K562 (cell line): ENCODE measurements around the gene PLIN5. TPM values are rescaled to one million over a fixed set of nuclear protein-coding genes. Genes with fewer than 3 reads are reported as not detected.

ENCODE experiments used
- CCAR2 ChIP-seq: fragments of 200-400 bp; formaldehyde crosslinking; IDR thresholded peaks from 2 replicates; pipeline ENCODE4 v1.6.1; 2017; ENCODE audit warnings: mild to moderate bottlenecking, low read depth, low read length
- GABPA ChIP-seq: fragments of 200-800 bp; sonication (Bioruptor generic); conservative IDR thresholded peaks from 2 replicates; pipeline ENCODE4 v1.6.1; 2016; ENCODE audit warnings: low read depth, missing genetic modification characterization, missing compliant biosample characterization
- MIER1 ChIP-seq: fragments of 450-650 bp; IDR thresholded peaks from 2 replicates; pipeline ENCODE4 v1.6.1; 2016; ENCODE audit warnings: antibody characterized with exemption, mild to moderate bottlenecking, low read depth
- PKNOX1 ChIP-seq: fragments of 450-650 bp; IDR thresholded peaks from 2 replicates; pipeline ENCODE4 v1.6.1; 2016
- POLR3G ChIP-seq: IDR thresholded peaks from 2 replicates; pipeline ENCODE4 v1.6.1; 2011; ENCODE audit not compliant: insufficient read length, insufficient replicate concordance; ENCODE audit errors: extremely low read depth
- SIN3B ChIP-seq: fragments of 450-650 bp; IDR thresholded peaks from 2 replicates; pipeline ENCODE4 v1.6.1; 2017; ENCODE audit warnings: low read depth, mild to moderate bottlenecking, moderate library complexity
- SP2 ChIP-seq: IDR thresholded peaks from 2 replicates; pipeline ENCODE4 v1.6.1; 2011; ENCODE audit warnings: mild to moderate bottlenecking, low read depth, low read length, moderate library complexity; ENCODE audit not compliant: poor library complexity, severe bottlenecking; ENCODE audit errors: extremely low read depth
- ZBTB33 ChIP-seq: sonication (generic); formaldehyde crosslinking; IDR thresholded peaks from 2 replicates; pipeline ENCODE4 v1.8.1; 2023; ENCODE audit warnings: mild to moderate bottlenecking, missing genetic modification reagents
- ZBTB40 ChIP-seq, 2 experiments: fragments of 450-650 bp in 1 of 2; sonication (generic) in 1 of 2; formaldehyde crosslinking in 1 of 2; IDR thresholded peaks; 2 replicates each; pipeline versions ENCODE4 v1.7.1 to v1.9.0; 2016 to 2022; ENCODE audit warnings: inconsistent platforms in 1 of 2, mild to moderate bottlenecking in 1 of 2, missing genetic modification reagents in 1 of 2
- polyA plus RNA-seq, 8 experiments: library from polyadenylated mRNA; depleted of rRNA in 4 of 8; stranded (reverse) in 5 of 8; unstranded in 3 of 8; fragments of >200 nt; fragmentation: Nextera tagmentation in 2 of 8; fragmentation: Illumina TruSeq in 1 of 8; extraction: Ambion mirVana in 2 of 8; extraction: Trizol in 1 of 8; gene quantifications; 2 replicates each; pipeline versions ENCODE4 v1.2.1 to v1.2.3, GENCODE V29; 2011 to 2014; ENCODE audit warnings: inconsistent platforms in 1 of 8, missing spikeins in 1 of 8
- total RNA-seq, 7 experiments: library from RNA; depleted of rRNA in 6 of 7; stranded (reverse); fragments of >200 nt in 6 of 7; fragmentation: Illumina TruSeq in 2 of 7; extraction: Trizol in 2 of 7; gene quantifications; 2 replicates each; pipeline versions ENCODE4 v1.2.1 to v1.2.3, GENCODE V29; 2011 to 2021; ENCODE audit warnings: low replicate concordance in 1 of 7

PLIN5 gene
- total and polyA plus RNA-seq, 9 of the 15 experiments (the other 6 are each of a cell fraction or from before 2014, with no cell fraction given) = 0.04 to 1.3 (median 0.50) TPM

- TF ChIP-seq ZBTB33 = 0 out of 2 replicates have a peak, but pooled peaks have one; percentile 0
- no peak for TF ChIP-seq POLR3G
- peak; percentile 50 for TF ChIP-seq GABPA (tag)
- no peak for TF ChIP-seq SIN3B
- TF ChIP-seq CCAR2 = no peak
- TF ChIP-seq SP2 = peak; percentile 49
- peak; percentile 45 for TF ChIP-seq ZBTB40 (IDR thresholded peaks at IDR 0.05)
- no peak for TF ChIP-seq ZBTB40 (CRISPR knock-in tag; IDR thresholded peaks at IDR 0.05)
- peak; percentile 98 for TF ChIP-seq PKNOX1
- no peak for TF ChIP-seq MIER1
These were observed 60.5 kb downstream of the PLIN5 start (continued) for GRCh38 chr19:4474514-4475022.
